MG63 (cell line): ENCODE measurements around the gene GNG7. TPM values are rescaled to one million over a fixed set of nuclear protein-coding genes. Genes with fewer than 3 reads are reported as not detected.
"Not testable (repeated sequence)": the region's sequence is repeated elsewhere in the genome, so short reads cannot be mapped to it uniquely, and the experiment has no call there.

Experiments
- DNase-seq: peaks from one replicate; pipeline ENCODE4 v3.0.0-alpha.2; 2020
- H3K27me3 ChIP-seq: fragments of 250-450 bp; sonication (Bioruptor Pico); 2 replicates; pipeline ENCODE4 v1.5.1; 2020; ENCODE audit warnings: mild to moderate bottlenecking, moderate library complexity
- H3K36me3 ChIP-seq: fragments of 250-450 bp; sonication (Bioruptor Pico); 2 replicates; pipeline ENCODE4 v1.5.1; 2020; ENCODE audit warnings: mild to moderate bottlenecking, moderate library complexity
- H3K4me3 ChIP-seq: fragments of 250-450 bp; sonication (Bioruptor Pico); 2 replicates; pipeline ENCODE4 v1.5.1; 2020; ENCODE audit warnings: mild to moderate bottlenecking, moderate library complexity
- H3K9me3 ChIP-seq: fragments of 250-450 bp; sonication (Bioruptor Pico); 2 replicates; pipeline ENCODE4 v1.5.1; 2020; ENCODE audit warnings: mild to moderate bottlenecking, moderate library complexity
- total RNA-seq: library from RNA; depleted of rRNA; stranded (reverse); fragments of >200 nt; shearing (Covaris generic); gene quantifications from 2 replicates; pipeline ENCODE4 v1.2.3, GENCODE V29; 2014; ENCODE audit warnings: low replicate concordance

GNG7 gene
- total RNA-seq, 1 experiment from 2014 or later = 0.20 TPM

DNA sequence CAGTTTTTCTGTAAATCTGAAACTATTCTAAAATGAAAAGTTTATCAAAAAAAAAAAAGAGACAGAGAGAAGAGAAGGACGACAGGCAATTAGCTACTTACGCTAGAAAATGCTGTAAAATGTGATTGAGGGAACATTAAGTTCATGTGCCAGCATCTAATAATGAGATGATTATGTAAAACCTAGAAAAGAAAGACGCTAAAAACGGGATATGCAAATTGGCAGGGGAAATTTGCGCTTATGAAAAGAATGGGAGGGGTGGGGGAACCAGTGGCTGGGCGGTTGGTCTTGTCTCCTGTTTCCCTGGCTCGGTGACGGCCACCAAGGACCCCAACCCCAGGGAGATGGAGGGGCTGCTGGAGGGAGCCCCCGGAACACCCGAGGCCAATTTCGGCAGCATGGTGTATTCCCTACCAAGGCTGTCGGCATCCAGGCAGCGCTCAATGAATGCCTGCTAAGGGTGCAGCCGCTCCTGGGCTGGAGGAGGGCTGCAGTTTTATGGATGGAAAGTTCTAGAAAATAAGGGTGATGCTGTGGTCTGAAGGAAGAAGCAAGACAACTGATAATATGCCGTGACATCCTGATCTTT is 34.2 kb downstream of the GNG7 start:
- Histone ChIP-seq H3K36me3 (no peaks in the 10 kb centered on the region), H3K4me3 (no peak overlapping the region), H3K9me3 (no peaks in the 10 kb centered on the region), H3K27me3 (no peaks in the 10 kb centered on the region)
- no peak for DNase-seq

DNA sequence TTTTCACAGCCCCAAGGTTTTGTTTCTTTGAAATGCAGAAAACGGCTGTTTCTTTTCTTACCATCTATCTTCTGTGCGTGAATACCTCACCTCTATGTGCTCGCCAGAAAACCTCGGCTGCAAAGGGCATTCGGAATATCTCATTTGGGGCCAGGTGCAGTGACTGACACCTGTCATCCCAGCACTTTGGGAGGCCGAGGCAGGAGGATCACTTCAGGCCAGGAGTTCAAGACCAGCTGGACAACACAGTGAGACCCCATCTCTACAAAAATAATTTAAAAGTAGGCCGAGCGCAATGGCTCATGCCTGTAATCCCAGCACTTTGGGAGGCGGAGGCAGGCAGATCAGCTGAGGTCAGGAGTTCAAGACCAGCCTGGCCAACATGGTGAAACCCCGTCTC is 35.1 kb downstream of the GNG7 start:
- H3K27me3 ChIP-seq, DNase-seq, H3K36me3 ChIP-seq, H3K9me3 ChIP-seq, H3K4me3 ChIP-seq: not testable (repeated sequence)

DNA sequence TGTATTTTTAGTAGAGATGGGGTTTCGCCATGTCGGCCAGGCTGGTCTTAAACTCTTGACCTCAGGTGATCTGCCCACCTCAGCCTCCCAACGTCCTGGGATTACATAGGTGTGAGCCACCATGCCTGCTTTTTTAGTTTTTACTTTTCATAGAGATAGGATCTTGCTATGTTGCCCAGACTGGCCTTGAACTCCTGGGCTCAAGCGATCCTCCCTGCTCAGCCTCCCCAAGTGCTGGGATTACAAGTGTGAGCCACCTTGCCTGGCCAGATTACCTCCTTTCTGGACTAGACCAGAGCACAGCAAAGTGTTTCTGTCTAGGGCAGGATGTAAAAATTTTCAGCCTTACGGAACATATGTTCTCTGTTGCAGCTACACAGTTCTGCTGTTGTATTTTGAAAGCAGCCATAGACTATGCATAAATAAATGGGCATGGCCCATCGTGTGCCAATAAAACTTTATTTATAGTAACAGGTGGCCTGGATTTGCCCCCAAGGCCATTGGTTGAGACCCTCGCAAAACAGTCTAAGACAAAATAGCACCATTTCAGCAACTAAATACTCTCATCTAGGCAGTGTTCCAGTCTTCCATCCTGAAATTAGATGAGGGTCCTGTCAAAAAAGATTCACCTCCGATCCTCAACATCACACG is 36.0 kb downstream of the GNG7 start:
- no peak overlapping the region for H3K4me3 ChIP-seq
- no peaks in the 10 kb centered on the region for H3K27me3 ChIP-seq
- H3K36me3 ChIP-seq = no peaks in the 10 kb centered on the region
- DNase-seq = no peak
- no peaks in the 10 kb centered on the region for H3K9me3 ChIP-seq

DNA sequence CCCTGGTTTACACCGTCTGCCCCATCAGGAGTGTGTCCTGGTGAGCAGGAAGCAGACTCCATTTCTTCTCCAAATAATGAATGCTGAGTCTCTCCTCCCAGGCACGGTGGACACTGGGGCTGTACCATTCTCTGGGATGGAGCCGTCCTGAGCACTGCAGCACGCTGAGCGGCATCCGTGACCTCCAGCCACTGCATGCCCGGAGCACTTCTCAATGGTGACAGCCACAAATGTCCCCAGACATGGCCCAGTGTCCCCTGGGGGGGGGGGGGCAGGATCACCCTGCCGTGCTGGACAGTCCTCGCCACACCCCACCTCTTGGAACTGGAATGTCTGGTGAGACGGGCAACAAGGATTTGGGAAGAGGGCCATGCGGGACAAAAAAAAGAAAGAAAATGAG is 37.4 kb downstream of the GNG7 start:
- Histone ChIP-seq H3K9me3 (no peaks in the 10 kb centered on the region; the same call in 1 of the 2 replicates), H3K4me3 (no peak overlapping the region), H3K27me3 (no peaks in the 10 kb centered on the region), H3K36me3 (no peaks in the 10 kb centered on the region)
- no peak for DNase-seq

DNA sequence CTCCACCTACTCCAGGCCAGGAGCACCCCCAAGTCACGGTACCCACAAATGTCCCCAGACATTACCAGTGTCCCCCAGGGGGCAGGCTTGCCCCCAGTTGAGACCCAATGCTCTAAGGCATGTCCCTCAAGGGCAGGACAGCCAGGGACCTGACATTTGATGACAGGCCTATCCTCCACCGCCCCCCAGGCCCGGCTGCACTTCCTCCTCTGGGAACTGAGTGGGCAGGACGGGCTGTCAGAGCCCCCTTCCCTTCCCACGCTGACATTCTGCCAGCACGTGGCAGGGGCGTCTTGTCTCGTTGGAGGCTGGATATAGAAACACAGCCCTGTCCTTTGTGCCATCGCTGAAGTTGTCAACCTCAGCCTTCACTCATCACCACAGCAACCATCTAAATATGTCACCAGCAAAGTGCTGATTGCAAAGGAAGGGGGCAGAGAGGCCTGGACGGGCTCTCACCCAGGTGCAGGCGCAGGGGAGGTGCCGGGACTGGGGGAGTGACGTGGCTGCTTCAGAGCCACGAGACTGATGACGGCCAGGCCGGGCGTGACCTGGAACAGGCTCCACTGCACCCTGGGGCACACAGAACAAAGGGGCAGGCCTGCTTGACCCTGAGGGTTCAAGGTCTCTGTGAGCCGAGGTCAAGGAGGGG is 38.4 kb downstream of the GNG7 start:
- H3K36me3 ChIP-seq = no peaks in the 10 kb centered on the region
- H3K4me3 ChIP-seq = no peak overlapping the region
- no peaks in the 10 kb centered on the region; the same call in 1 of the 2 replicates for H3K9me3 ChIP-seq
- DNase-seq = no peak
- no peaks in the 10 kb centered on the region for H3K27me3 ChIP-seq

DNA sequence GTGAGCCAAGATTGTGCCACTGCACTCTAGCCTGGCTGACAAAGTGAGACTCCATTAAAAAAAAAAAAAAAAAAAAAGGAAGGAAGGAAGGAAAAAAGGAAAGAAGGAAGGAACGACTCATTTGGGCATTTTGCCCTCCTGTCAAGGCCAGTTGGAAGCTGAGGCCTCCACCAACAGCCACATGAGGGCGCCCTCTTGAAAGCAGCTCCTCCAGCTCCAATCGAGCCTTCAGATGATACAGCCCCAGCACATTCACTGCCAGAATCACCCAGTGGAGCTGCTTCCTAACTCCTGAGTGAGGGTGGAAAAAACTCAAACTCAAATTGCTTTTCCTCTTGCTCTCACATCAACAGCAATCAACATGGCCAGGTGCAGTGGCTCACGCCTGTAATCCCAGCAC is 40.9 kb downstream of the GNG7 start:
- Histone ChIP-seq H3K9me3 (no peaks in the 10 kb centered on the region; the same call in 1 of the 2 replicates), H3K27me3 (no peaks in the 10 kb centered on the region), H3K36me3 (no peaks in the 10 kb centered on the region), H3K4me3 (no peak overlapping the region)
- DNase-seq = no peak

DNA sequence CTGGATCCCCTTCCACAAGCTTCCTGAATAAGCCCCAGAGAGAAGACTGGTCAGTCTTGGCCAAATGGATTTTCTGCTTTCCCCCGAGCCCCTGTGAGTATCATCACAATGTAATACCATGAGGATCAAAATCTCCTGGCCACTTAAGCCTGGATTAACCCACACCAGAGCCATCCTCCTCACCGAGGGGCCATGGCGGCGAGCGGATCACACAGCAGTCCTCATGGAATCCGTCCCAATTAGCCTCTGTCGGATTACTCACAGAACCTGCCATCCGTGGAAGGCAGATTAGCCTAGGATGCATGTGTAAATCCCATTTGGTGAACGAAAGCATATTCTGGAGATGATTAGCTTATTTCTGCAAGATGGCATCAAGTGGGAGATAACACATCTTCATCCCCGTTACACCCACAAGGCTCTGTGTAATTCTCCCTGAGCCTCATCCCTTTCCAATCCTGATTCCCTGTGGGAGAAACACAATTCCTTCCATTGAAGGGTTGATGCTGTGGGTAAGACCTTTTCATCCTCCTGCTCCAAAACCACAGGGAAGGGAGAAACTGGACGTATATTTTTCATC is 42.5 kb downstream of the GNG7 start:
- no peaks in the 10 kb centered on the region for H3K36me3 ChIP-seq
- no peaks in the 10 kb centered on the region for H3K27me3 ChIP-seq
- no peak overlapping the region for H3K4me3 ChIP-seq
- H3K9me3 ChIP-seq = no peaks in the 10 kb centered on the region; the same call in 1 of the 2 replicates
- no peak for DNase-seq

DNA sequence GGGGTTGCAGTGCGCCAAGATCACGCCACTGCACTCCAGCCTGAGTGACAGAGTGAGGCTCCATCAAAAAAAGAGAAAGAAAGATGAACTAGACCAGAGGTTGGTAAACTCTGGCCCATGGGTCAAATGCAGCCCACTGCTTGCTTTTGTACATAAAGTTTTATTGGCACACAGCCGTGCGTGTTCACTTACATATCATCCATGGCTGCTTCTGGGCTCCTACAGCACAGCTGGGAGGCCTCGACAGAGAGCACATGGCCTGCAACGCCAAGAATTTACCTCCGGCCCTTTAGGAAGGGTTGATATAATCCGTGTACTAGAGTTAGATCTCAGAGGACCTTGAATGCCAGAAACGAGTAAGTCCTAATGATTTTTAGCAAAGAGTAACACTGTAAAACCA is 46.0 kb downstream of the GNG7 start:
- no peak for DNase-seq
- no peaks in the 10 kb centered on the region for H3K27me3 ChIP-seq
- H3K4me3 ChIP-seq = no peak overlapping the region
- H3K9me3 ChIP-seq = no peaks in the 10 kb centered on the region; the same call in 1 of the 2 replicates
- no peaks in the 10 kb centered on the region for H3K36me3 ChIP-seq

DNA sequence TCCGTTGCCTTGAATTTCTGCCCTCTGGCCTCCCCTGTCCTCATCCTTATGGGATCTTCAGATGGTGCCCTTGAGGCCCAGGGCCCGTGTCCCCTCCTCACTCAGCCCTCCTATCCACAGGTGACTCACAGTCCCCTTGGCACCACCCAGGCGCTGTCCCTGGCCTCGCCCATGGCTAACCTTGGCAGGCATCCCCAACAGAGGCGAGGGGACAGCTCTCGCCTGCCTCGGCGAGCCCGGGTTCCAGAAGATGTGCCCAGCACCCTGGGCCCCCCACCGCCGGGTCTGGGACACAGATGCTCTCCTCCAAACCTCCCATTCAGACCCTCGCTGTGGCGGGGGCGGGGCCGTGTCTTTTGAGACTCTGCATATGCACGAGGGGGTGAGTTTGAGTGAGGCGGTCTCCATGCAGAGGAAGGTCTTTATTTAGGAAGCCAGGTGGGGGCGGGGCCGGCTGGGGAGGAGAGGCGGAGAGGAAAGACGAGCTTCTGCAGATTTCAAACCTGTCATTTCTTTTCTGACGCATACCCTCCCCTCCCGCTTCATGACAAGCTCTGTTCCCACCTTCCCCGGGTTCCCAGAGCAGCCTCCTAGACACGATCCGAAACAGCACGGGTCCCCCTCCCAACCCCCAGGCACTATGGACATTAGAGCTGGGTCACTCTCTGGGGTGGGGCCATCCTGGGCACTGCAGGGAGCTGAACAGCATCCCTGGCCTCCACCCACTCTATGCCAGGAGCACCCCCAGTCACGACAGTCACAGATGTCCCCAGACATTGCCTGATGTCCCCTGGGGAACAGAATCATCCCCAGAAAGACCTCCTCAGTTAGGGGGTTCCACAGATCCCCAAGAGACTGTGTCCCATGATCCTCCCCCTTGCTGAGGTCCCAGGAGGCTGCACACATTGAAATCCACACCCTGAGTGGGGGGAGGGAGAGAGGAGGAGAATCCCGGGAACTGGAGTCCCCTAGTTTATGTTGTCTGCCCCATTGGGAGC is 48.5 kb downstream of the GNG7 start:
- H3K36me3 ChIP-seq = no peaks in the 10 kb centered on the region
- no peak for DNase-seq
- no peaks in the 10 kb centered on the region for H3K27me3 ChIP-seq
- H3K9me3 ChIP-seq = no peaks in the 10 kb centered on the region
- H3K4me3 ChIP-seq = no peak overlapping the region

DNA sequence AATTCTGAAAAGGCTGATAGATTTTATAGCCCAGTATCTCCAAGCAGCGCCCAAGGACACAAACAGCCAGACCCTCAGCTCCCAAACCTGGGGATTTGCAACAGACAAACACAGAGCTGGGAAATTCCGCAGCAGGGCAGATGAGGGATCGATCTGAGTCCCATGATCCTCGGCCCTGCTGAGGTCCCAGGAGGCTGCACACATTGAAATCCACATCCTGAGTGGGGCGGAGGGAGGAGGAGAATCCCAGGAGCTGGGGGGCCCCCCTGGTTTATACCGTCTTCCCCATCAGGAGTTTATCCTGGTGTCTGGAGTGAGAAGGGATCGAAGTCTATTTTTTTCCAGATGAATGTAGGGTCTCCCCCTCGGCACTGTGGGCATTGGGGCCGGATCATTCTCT is 49.3 kb downstream of the GNG7 start:
- no peak for DNase-seq
- H3K36me3 ChIP-seq = no peaks in the 10 kb centered on the region
- no peak overlapping the region for H3K4me3 ChIP-seq
- no peaks in the 10 kb centered on the region for H3K27me3 ChIP-seq
- H3K9me3 ChIP-seq = no peaks in the 10 kb centered on the region

DNA sequence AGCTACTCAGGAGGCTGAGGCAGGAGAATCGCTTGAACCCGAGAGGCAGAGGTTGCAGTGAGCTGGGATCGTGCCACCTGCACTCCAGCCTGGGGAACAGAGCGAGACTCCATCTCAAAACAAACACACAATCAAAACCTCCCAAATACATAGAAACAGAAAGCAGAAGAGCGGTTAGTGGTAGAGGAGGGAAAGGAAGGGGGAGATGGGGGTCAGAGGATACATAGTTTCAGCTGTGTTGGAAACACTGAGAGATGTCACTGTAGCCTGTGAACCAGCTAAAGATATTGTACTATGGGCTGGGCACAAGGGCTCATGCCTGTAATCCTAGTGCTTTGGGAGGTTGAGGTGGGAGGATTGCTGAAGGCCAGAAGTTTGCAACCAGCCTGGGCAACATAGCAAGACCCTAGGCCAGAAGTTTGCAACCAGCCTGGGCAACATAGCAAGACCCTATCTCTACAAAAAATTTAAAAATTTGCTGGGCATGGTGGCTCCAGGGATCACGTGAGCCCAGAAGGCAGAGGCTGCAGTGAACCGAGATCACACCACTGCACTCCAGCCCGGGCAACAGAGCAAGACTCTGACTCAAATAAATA is 49.9 kb downstream of the GNG7 start:
- no peak overlapping the region for H3K4me3 ChIP-seq
- no peaks in the 10 kb centered on the region for H3K36me3 ChIP-seq
- no peak for DNase-seq
- H3K27me3 ChIP-seq = no peaks in the 10 kb centered on the region
- no peaks in the 10 kb centered on the region for H3K9me3 ChIP-seq

DNA sequence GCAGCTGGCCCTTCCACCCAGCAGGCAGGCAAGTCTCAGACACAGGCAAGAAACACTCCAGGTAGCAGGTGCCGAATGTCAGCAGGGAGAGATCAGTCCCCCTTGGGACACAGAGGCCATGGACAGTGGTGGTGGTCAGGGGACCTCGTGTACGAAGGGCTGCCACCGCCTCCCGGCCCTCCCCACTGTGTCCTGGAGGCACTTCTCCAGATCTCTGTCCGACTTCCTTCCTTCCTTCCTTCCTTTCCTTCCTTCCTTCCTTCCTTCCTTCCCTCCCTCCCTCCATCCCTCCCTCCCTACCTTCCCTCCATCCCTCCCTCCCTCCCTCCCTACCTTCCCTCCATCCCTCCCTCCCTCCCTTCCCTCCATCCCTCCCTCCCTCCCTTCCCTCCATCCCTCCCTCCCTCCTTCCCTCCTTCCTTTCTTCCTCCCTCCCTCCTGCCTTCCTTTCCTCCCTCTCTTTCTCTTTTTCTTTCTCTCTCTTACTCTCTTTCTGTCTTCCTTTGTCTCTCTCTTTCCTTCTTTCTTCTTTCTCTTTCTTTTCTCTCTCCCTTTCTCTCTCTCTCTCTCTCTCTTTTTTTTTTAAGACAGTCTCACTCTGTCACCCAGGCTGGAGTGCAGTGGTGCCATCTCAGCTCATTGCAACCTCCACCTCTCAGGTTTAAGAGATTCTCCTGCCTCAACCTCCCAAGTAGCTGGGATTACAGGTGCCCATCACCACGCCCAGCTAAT is 51.3 kb downstream of the GNG7 start:
- not testable (repeated sequence) for H3K36me3 ChIP-seq, H3K4me3 ChIP-seq, DNase-seq

DNA sequence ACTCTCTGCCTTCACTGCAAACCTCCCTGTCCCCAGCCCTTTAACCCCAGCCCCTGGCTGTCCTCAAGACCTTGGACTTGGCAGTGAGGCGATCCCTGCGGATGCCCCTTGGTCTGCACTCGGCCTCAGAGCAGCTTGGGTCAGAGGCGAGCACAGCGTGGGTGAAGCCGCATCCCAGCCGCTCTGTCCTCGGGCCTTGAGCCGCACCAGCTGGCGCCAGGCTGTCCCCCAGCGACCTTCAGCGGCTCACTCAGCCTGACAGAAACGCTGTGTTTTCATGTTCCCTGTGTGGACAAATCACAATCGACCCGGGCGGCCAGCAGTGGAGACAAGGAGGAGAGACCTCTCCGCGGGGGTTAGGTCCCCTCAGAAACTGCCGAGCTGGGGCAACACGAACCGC is 52.0 kb downstream of the GNG7 start:
- H3K9me3 ChIP-seq = no peaks in the 10 kb centered on the region
- no peaks in the 10 kb centered on the region for H3K27me3 ChIP-seq
- H3K36me3 ChIP-seq = no peaks in the 10 kb centered on the region
- DNase-seq = no peak
- no peak overlapping the region for H3K4me3 ChIP-seq

More for the DNA sequence above, 51.3 kb downstream of the GNG7 start:
- H3K27me3 ChIP-seq, H3K9me3 ChIP-seq: not testable (repeated sequence)

DNA sequence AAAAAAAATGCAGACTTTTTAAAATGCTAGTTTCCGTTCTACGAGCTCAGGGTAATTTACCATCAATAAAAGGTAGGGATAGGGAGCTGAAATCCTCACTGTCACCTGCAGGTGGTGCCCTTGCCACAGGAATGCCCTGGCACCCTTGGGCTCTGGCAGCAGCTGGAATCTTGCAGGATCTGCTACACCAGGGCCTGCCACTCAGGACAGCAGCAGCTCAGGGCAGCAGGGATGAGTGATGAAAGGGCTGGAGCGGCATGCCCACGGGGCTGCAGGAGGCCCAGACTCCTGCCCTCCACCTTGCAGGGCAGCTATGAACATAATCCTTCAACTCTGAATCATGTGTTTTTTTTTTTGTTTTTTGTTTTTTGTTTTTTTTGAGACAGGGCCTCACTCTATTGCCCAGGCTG is 54.0 kb downstream of the GNG7 start:
- Histone ChIP-seq H3K9me3 (no peaks in the 10 kb centered on the region), H3K4me3 (no peak overlapping the region), H3K36me3 (no peaks in the 10 kb centered on the region), H3K27me3 (no peaks in the 10 kb centered on the region)
- peak; percentile 49 for DNase-seq

DNA sequence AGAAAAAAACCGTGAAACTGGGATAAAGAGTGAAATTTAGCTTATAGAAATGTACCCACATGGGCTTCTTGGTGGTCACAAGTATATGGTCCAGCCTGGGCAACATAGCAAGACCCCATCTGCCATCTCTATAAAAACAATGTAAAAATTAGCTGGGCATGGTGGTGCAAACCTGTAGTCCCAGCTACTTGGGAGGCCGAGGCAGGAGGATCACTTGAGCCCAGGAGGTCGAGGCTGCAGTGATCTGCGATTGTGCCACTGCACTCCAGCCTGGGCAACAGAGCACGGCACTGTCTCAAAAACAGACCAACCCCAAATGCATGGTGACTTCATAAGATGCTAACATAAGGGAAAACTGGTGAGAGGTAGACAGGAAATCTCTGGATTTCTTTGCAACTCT is 54.4 kb downstream of the GNG7 start:
- Histone ChIP-seq H3K4me3 (no peak overlapping the region), H3K36me3 (no peaks in the 10 kb centered on the region), H3K27me3 (no peaks in the 10 kb centered on the region), H3K9me3 (no peaks in the 10 kb centered on the region)
- no peak for DNase-seq
